Femur (tissue), 1 donor: ENCODE results near the gene HS3ST2.
A peak's percentile ranks its signal among the peaks of the same experiment; 100 is the strongest.

ENCODE experiments used
- DNase-seq: peaks from one replicate; pipeline ENCODE4 v3.0.0-alpha.2; 2017

The HS3ST2 gene

GRCh38 chr16:22813948-22814710 is at the start of gene HS3ST2:
TSS of gene HS3ST2 (plus strand) at chr16:22814162. CDS start at chr16:22814611, 449 bp downstream.
- DNase-seq: no peak

GRCh38 chr16:22764662-22765327 is 49.2 kb upstream of the HS3ST2 start:
- no peak for DNase-seq

- DNase-seq: no peak
Observed at GRCh38 chr16:22765479-22765878, 48.5 kb upstream of the HS3ST2 start.

- DNase-seq: no peak
Observed at GRCh38 chr16:22770866-22771265, 43.1 kb upstream of the HS3ST2 start.

- no peak for DNase-seq
Observed at GRCh38 chr16:22771551-22771950, 42.4 kb upstream of the HS3ST2 start.

GRCh38 chr16:22775220-22775922 is 38.6 kb upstream of the HS3ST2 start:
- no peak for DNase-seq

- no peak for DNase-seq
Observed at GRCh38 chr16:22781480-22781879, 32.5 kb upstream of the HS3ST2 start.

- no peak for DNase-seq
Observed at GRCh38 chr16:22782314-22782713, 31.6 kb upstream of the HS3ST2 start.

- DNase-seq: no peak
Observed at GRCh38 chr16:22784690-22785214, 29.2 kb upstream of the HS3ST2 start.

GRCh38 chr16:22785552-22785951 is 28.4 kb upstream of the HS3ST2 start:
- no peak for DNase-seq

- DNase-seq: no peak
Observed at GRCh38 chr16:22786284-22786683, 27.7 kb upstream of the HS3ST2 start.

- DNase-seq: no peak
Observed at GRCh38 chr16:22786691-22787090, 27.3 kb upstream of the HS3ST2 start.

- peak; percentile 45 for DNase-seq
Observed at GRCh38 chr16:22787466-22788192, 26.3 kb upstream of the HS3ST2 start.

GRCh38 chr16:22788193-22788530 is 25.8 kb upstream of the HS3ST2 start:
- no peak for DNase-seq

GRCh38 chr16:22789281-22789945 is 24.5 kb upstream of the HS3ST2 start:
- DNase-seq: no peak

GRCh38 chr16:22797551-22797950 is 16.4 kb upstream of the HS3ST2 start:
- DNase-seq: no peak

GRCh38 chr16:22799113-22799512 is 14.8 kb upstream of the HS3ST2 start:
- no peak for DNase-seq

GRCh38 chr16:22804893-22805292 is 9.1 kb upstream of the HS3ST2 start:
- no peak for DNase-seq

GRCh38 chr16:22805326-22805725 is 8.6 kb upstream of the HS3ST2 start:
- DNase-seq: no peak

GRCh38 chr16:22806811-22807210 is 7.2 kb upstream of the HS3ST2 start:
- DNase-seq: no peak

GRCh38 chr16:22810226-22810625 is 3.7 kb upstream of the HS3ST2 start:
- no peak for DNase-seq

- DNase-seq: peak; percentile 61
Observed at GRCh38 chr16:22813223-22813947, 577 bp upstream of the HS3ST2 start.
